BLaER1 (cell line): ENCODE data around the gene CCBE1.
"Not testable (repeated sequence)": the region's sequence is repeated elsewhere in the genome, so short reads cannot be mapped to it uniquely, and the experiment has no call there.

Experiments used
- H3K27ac ChIP-seq: shearing (Covaris generic); formaldehyde crosslinking; 2 replicates; pipeline ENCODE4 v1.8.1; 2022
- H3K27me3 ChIP-seq: shearing (Covaris generic); formaldehyde crosslinking; 2 replicates; pipeline ENCODE4 v1.8.1; 2022
- H3K36me3 ChIP-seq: shearing (Covaris generic); formaldehyde crosslinking; 2 replicates; pipeline ENCODE4 v1.8.1; 2022
- H3K4me1 ChIP-seq: shearing (Covaris generic); formaldehyde crosslinking; 2 replicates; pipeline ENCODE4 v1.8.1; 2022
- H3K4me2 ChIP-seq: shearing (Covaris generic); formaldehyde crosslinking; 2 replicates; pipeline ENCODE4 v1.8.1; 2022
- H3K4me3 ChIP-seq: shearing (Covaris generic); formaldehyde crosslinking; 2 replicates; pipeline ENCODE4 v1.8.1; 2022
- H3K9ac ChIP-seq: shearing (Covaris generic); formaldehyde crosslinking; 2 replicates; pipeline ENCODE4 v1.8.1; 2022
- H3K9me3 ChIP-seq: shearing (Covaris generic); formaldehyde crosslinking; 2 replicates; pipeline ENCODE4 v1.8.1; 2022
- H4K20me1 ChIP-seq: shearing (Covaris generic); formaldehyde crosslinking; 2 replicates; pipeline ENCODE4 v1.8.1; 2022
- Cebpa-rat ChIP-seq: shearing (Covaris generic); IDR thresholded peaks from 2 replicates; pipeline ENCODE4 v1.8.1; 2022

Gene CCBE1

DNA sequence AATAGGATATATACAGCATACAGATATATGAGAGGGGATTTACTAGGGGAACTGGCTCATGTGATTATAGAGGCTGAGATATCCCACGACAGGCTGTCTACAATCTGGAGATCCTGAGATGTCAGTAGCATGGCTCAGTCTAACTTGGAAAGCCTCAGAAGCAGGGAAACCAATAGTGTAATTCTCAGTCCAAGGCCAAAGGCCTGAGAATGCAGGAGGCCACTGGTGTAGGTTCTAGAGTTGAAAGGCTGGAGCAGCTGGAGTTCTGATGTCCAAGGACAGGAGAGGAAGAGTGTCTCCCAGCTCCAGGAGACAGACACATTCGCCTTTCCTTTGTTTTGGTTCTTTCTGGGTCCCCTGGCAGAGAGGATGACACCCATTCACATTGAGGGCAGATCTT lies 20.1 kb upstream of the CCBE1 start:
- Histone ChIP-seq H3K27me3 (no peaks in the 10 kb centered on the region), H3K4me1 (no peaks in the 10 kb centered on the region), H4K20me1 (no peaks in the 10 kb centered on the region), H3K27ac (no peak overlapping the region), H3K36me3 (no peaks in the 10 kb centered on the region), H3K4me2 (no peak overlapping the region), H3K4me3 (no peak overlapping the region), H3K9me3 (no peaks in the 10 kb centered on the region), H3K9ac (no peak overlapping the region)
- TF ChIP-seq Cebpa-rat, result no peak

DNA sequence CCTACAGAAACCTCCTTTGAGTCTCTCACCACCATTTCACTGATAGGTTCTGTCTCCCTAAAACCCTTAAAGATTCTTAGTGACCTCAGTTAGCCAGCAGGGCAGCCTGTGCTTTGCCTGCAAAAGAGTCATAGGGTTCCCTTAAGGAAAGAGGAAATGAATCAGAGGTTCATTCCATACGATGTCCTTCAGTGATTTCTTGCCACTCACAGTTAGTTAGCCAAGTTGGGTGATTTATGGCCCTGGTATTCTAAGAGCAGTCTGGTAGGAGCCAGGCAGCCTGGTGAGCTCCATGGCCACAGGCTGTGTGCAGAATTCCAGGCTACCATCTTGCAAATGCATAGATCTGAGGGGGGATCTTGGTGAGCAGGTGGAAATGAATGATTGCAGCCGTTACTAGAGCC lies 18.7 kb upstream of the CCBE1 start:
- H3K27me3 ChIP-seq, result no peaks in the 10 kb centered on the region
- no peak overlapping the region for H3K4me3 ChIP-seq
- no peaks in the 10 kb centered on the region for H3K36me3 ChIP-seq
- TF ChIP-seq Cebpa-rat, result no peak
- H3K4me1 ChIP-seq, result no peaks in the 10 kb centered on the region
- no peak overlapping the region for H3K27ac ChIP-seq
- H3K9me3 ChIP-seq, result no peaks in the 10 kb centered on the region
- no peak overlapping the region for H3K4me2 ChIP-seq
- no peaks in the 10 kb centered on the region for H4K20me1 ChIP-seq
- no peak overlapping the region for H3K9ac ChIP-seq

DNA sequence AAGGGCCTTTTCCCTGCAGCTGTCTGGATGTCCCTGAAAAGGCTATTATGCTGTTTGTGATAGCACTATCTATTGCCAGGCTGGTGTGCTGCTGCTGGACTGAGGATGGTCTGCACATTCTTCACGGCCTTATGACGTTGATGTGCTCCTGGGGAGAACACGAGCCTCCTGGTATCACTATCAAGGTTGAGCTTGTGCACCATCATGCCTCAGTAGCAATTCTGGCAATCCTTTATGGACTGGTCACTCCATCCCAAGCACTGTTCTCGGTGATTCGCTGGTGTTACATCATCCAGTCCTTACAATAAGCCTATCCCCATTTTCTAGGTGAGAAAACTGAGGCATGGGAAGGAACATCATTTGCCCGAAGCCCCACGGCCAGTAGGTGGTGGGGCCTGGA lies 18.2 kb upstream of the CCBE1 start:
- no peak for TF ChIP-seq Cebpa-rat
- no peak overlapping the region for H3K27ac ChIP-seq
- H3K4me3 ChIP-seq, result no peak overlapping the region
- no peaks in the 10 kb centered on the region for H3K9me3 ChIP-seq
- H3K4me2 ChIP-seq, result no peak overlapping the region
- no peaks in the 10 kb centered on the region for H3K36me3 ChIP-seq
- H4K20me1 ChIP-seq, result no peaks in the 10 kb centered on the region
- no peak overlapping the region for H3K9ac ChIP-seq
- H3K4me1 ChIP-seq, result no peaks in the 10 kb centered on the region
- no peaks in the 10 kb centered on the region for H3K27me3 ChIP-seq

DNA sequence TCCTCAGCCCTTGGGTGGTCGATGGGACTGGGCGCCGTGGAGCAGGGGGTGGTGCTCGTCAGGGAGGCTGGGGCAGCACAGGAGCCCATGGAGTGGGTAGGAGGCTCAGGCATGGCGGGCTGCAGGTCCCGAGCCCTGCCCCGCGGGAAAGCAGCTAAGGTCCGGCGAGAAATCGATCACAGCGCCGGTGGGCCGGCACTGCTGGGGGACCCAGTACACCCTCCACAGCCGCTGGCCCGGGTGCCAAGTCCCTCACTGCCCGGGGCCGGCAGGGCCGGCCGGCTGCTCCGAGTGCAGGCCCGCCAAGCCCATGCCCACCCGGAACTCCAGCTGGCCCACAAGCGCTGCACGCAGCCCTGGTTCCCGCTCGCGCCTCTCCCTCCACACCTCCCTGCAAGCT lies 16.9 kb upstream of the CCBE1 start:
- H4K20me1 ChIP-seq, H3K4me2 ChIP-seq, H3K9me3 ChIP-seq, H3K4me1 ChIP-seq, H3K4me3 ChIP-seq, H3K36me3 ChIP-seq, H3K27me3 ChIP-seq, H3K9ac ChIP-seq, H3K27ac ChIP-seq: not testable (repeated sequence)

DNA sequence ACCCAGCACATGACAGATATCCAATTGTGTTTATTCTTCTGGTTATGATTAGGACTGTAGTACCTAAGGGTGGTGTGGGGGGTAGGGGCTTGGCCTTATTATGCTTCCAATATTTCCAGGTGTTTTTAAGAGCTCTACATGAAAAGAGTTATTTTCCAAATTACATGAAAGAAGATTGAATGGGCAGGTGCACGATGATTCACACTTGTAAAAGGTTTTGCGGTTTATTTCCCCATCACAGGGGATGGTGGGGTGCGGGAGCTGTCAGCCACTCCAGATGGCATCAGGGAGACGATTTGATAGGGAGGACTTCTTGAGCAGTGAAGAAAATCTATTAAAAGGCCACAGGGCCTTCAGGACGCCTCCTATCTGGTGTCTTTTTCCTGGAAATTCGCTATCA lies 15.1 kb upstream of the CCBE1 start:
- Histone ChIP-seq H3K27me3 (no peaks in the 10 kb centered on the region), H3K27ac (no peak overlapping the region), H3K36me3 (no peaks in the 10 kb centered on the region), H4K20me1 (no peaks in the 10 kb centered on the region), H3K4me3 (no peak overlapping the region), H3K4me2 (no peak overlapping the region), H3K4me1 (no peaks in the 10 kb centered on the region), H3K9me3 (no peaks in the 10 kb centered on the region), H3K9ac (no peak overlapping the region)
- no peak for TF ChIP-seq Cebpa-rat

DNA sequence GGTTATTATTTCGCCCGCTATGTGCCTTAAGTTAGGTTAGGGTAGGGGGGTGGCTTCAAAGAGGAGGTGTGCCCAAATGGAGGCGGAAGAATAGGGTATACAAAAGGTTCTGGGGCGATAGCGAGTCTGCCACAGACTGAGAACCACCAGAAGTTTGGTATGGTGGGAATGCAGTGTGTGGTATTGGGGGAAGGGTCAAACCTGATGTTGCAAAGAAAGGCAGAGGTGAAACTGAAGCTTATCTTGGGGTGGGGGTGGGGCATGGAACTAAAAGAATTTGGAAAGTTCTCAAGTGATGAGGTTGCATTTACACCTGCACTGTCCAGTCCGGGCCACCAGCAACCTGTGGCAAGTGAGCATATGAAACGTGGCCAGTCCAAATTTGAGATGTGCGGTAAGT lies 11.8 kb upstream of the CCBE1 start:
- Histone ChIP-seq H3K27me3 (no peaks in the 10 kb centered on the region), H4K20me1 (no peaks in the 10 kb centered on the region), H3K9ac (no peak overlapping the region)

DNA sequence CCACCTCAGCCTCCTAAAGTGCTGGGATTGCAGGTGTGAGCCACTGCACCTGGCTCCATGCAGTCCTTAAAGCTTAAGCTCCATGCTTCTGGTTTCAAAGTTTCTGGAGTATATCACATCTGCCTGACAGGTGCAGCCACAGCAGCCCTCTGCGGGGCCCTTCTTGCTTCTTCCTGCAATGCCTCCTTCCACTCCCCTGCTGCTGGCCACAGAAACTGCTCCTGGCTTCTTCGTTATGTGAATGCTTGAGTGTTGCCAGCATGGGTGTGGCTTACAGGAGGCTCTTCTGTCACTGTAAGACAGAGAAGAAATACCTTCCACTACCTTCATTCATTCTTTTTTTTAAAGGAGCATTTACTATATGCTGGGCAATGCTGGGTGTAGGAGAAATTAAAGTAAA lies 10.1 kb upstream of the CCBE1 start:
- Histone ChIP-seq H4K20me1 (no peaks in the 10 kb centered on the region), H3K36me3 (no peaks in the 10 kb centered on the region), H3K27me3 (no peaks in the 10 kb centered on the region), H3K4me2 (no peak overlapping the region), H3K27ac (no peak overlapping the region), H3K4me1 (no peaks in the 10 kb centered on the region), H3K9ac (no peak overlapping the region), H3K4me3 (no peak overlapping the region), H3K9me3 (no peaks in the 10 kb centered on the region)
- no peak for TF ChIP-seq Cebpa-rat

More for the DNA sequence above, 11.8 kb upstream of the CCBE1 start:
- Histone ChIP-seq H3K4me3 (no peak overlapping the region), H3K27ac (no peak overlapping the region), H3K4me1 (no peaks in the 10 kb centered on the region), H3K9me3 (no peaks in the 10 kb centered on the region), H3K36me3 (no peaks in the 10 kb centered on the region), H3K4me2 (no peak overlapping the region)
- no peak for TF ChIP-seq Cebpa-rat

DNA sequence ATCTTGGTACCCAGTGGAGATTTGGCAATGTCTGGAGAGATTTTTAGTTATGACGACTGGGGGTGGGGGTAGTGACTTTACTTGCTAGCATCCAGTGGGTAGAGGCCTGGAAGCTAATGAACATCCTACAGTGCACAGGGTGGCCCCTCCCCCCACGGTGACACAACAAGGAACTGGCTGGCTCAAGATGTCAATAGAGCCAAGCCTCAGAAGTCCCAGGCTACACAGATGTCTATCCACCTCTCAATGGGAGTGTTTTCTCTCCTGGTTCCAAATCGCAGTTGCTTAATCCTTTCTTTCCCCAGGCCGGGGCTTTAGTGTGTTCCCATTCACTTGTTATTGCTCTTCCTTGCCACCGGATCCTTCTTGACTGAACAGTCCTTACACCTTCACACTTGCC lies 9.3 kb upstream of the CCBE1 start:
- H3K4me1 ChIP-seq, result no peaks in the 10 kb centered on the region
- no peaks in the 10 kb centered on the region for H3K27me3 ChIP-seq
- no peak overlapping the region for H3K4me3 ChIP-seq
- no peak overlapping the region for H3K9ac ChIP-seq
- H3K9me3 ChIP-seq, result no peaks in the 10 kb centered on the region
- no peak overlapping the region for H3K4me2 ChIP-seq
- TF ChIP-seq Cebpa-rat, result no peak
- H3K36me3 ChIP-seq, result no peaks in the 10 kb centered on the region
- no peak overlapping the region for H3K27ac ChIP-seq
- no peaks in the 10 kb centered on the region for H4K20me1 ChIP-seq

DNA sequence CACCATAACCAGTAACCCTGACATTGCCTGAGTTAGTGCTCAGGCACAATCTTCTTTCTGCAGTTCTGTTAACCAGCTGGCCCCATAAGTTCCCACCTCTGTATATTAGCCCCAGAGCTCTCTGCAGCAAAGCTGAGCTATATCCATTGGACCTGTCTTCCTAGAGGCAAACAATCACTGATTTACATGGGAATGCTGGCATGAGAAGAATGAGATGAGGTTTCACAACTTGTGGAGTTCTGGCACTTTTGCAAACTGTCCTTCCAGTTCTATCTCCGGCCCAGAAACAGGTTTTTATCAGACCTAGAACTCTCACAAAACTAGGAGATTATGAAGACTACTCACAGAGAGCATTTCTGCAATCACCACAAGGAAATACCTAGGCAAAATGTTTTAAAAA lies 7.9 kb upstream of the CCBE1 start:
- Histone ChIP-seq H3K9me3 (no peaks in the 10 kb centered on the region), H3K4me2 (no peak overlapping the region), H3K27ac (no peak overlapping the region), H3K4me1 (no peaks in the 10 kb centered on the region), H3K36me3 (no peaks in the 10 kb centered on the region), H3K4me3 (no peak overlapping the region), H3K9ac (no peak overlapping the region), H3K27me3 (no peaks in the 10 kb centered on the region), H4K20me1 (no peaks in the 10 kb centered on the region)
- TF ChIP-seq Cebpa-rat, result no peak

DNA sequence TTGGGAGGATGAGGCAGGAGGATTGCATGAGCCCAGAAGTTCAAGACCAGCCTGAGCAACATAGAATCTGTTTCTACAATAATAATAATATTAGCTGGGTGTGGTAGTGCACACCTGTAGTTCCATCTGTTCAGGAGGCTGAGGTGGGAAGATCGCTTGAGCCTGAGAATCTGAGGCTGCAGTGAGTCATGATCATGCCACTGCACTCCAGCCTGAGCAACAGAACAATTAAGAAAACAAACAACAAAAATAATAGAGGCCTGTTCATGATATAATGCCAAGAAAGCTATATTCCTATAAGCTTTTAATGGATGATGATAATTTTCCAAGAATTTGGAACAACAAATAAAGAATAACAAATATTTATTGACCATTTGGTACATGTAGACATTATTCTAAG lies 6.9 kb upstream of the CCBE1 start:
- TF ChIP-seq Cebpa-rat, result no peak
- no peak overlapping the region for H3K4me3 ChIP-seq

DNA sequence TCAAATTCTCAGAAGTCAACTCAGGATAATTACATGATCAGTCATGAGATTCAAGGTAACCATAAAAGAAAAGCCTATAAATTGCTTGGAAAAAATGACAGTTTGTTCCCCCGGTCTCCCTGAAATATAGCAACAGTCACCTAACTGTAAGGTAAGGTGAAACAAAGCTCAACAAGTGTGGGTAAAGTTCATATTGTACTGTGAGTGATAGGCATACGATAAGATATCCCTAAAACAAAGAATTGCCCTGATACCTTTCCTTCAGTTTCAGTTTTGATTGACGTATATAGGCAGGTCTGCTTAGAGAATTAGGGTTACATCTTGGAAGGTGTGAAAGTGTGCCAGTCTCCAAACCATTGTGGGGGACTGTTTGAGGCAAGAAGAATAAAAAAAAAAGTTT lies 4.0 kb upstream of the CCBE1 start:
- Histone ChIP-seq H3K27ac (no peak overlapping the region), H3K4me1 (no peaks in the 10 kb centered on the region), H3K27me3 (no peaks in the 10 kb centered on the region), H3K9me3 (peaks cover 14% of the 10 kb centered on the region), H3K9ac (no peak overlapping the region), H3K36me3 (no peaks in the 10 kb centered on the region), H3K4me2 (no peak overlapping the region), H3K4me3 (no peak overlapping the region), H4K20me1 (no peaks in the 10 kb centered on the region)
- no peak for TF ChIP-seq Cebpa-rat

More for the DNA sequence above, 6.9 kb upstream of the CCBE1 start:
- Histone ChIP-seq H4K20me1 (no peaks in the 10 kb centered on the region), H3K27ac (no peak overlapping the region), H3K4me2 (no peak overlapping the region), H3K27me3 (no peaks in the 10 kb centered on the region), H3K4me1 (no peaks in the 10 kb centered on the region), H3K36me3 (no peaks in the 10 kb centered on the region), H3K9me3 (no peaks in the 10 kb centered on the region), H3K9ac (no peak overlapping the region)
